ENCODE results near the gene C22orf31. TPM values are rescaled to one million over a fixed set of nuclear protein-coding genes. Genes with fewer than 3 reads are reported as not detected.

C22orf31 gene
- total RNA-seq, 2 donors from 2014 or later, result not detected

- DNase-seq, result no peak
- no peak overlapping the region for H3K27ac Mint-ChIP-seq
- H3K4me1 ChIP-seq (ENCODE audit: control insufficient read depth, insufficient read depth, low read length), result peaks cover 5% of the 10 kb centered on the region
- H3K9ac ChIP-seq (ENCODE audit: extremely low read depth, low read length, poor library complexity, severe bottlenecking), result no peak overlapping the region
- H3K9me3 ChIP-seq (ENCODE audit: control insufficient read depth, low read length), result no peaks in the 10 kb centered on the region
- no peaks in the 10 kb centered on the region for H3K27me3 Mint-ChIP-seq (ENCODE audit: insufficient read depth)
- no peak for TF ChIP-seq CTCF (conservative IDR thresholded peaks at IDR 0.05)
- peaks cover 2% of the 10 kb centered on the region for H3K36me3 ChIP-seq (ENCODE audit: control insufficient read depth, insufficient read depth, low read length)
- H3K4me1 Mint-ChIP-seq, result peaks cover 13% of the 10 kb centered on the region
- no peaks in the 10 kb centered on the region for H3K9me3 Mint-ChIP-seq
- no peak overlapping the region for H3K27ac ChIP-seq (ENCODE audit: low read depth, low read length)
- no peaks in the 10 kb centered on the region for H3K27me3 ChIP-seq (ENCODE audit: control insufficient read depth, insufficient read depth, low read length, poor library complexity, severe bottlenecking)
- H3K4me3 ChIP-seq (ENCODE audit: low read length), result no peak overlapping the region
- peaks cover 7% of the 10 kb centered on the region for H3K36me3 Mint-ChIP-seq (ENCODE audit: low read depth)
- WGBS, 2 experiments (ENCODE audit: insufficient coverage in 1 of 2, insufficient read length in 1 of 2), result 82 to 100% methylated on average over 1 of the region's 1 CpG
- H3K4me3 Mint-ChIP-seq, result no peak overlapping the region
Observed at GRCh38 chr22:29093030-29093429, 31.4 kb upstream of the C22orf31 start.

DNA sequence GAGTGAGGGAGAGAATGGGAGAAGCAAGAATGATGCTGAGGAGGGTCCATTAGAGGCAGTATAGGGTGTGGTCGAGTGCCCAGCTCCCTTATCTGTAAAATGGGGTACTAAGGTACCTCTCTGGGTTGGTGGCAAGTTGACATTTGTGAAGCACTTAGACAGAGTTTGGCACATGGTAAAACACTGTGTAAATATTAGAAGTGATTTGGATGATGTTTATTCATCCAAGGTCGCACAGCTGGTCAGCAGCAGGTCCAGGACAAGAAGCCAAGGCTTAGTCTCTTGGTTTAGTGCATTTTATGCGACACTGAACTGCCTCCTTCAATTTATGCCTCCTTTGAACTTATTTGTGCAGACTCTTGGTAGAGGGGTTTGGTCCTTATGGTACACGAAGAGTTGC lies 30.6 kb upstream of the C22orf31 start:
- H3K4me3 Mint-ChIP-seq, result no peak overlapping the region
- no peak overlapping the region for H3K27ac Mint-ChIP-seq
- TF ChIP-seq CTCF (conservative IDR thresholded peaks at IDR 0.05), result no peak
- Histone ChIP-seq H3K4me1 (ENCODE audit: control insufficient read depth, insufficient read depth, low read length) (peaks cover 5% of the 10 kb centered on the region), H3K27ac (ENCODE audit: low read depth, low read length) (no peak overlapping the region), H3K27me3 (ENCODE audit: control insufficient read depth, insufficient read depth, low read length, poor library complexity, severe bottlenecking) (no peaks in the 10 kb centered on the region), H3K4me3 (ENCODE audit: low read length) (no peak overlapping the region), H3K9me3 (ENCODE audit: control insufficient read depth, low read length) (no peaks in the 10 kb centered on the region), H3K9ac (ENCODE audit: extremely low read depth, low read length, poor library complexity, severe bottlenecking) (no peak overlapping the region), H3K36me3 (ENCODE audit: control insufficient read depth, insufficient read depth, low read length) (peaks cover 2% of the 10 kb centered on the region)
- no peaks in the 10 kb centered on the region for H3K9me3 Mint-ChIP-seq
- peaks cover 11% of the 10 kb centered on the region for H3K4me1 Mint-ChIP-seq
- H3K27me3 Mint-ChIP-seq (ENCODE audit: insufficient read depth), result no peaks in the 10 kb centered on the region
- no peak for DNase-seq
- peaks cover 7% of the 10 kb centered on the region for H3K36me3 Mint-ChIP-seq (ENCODE audit: low read depth)
- 95 to 100% methylated on average over 2 to 4 of the region's 4 CpGs for WGBS, 2 experiments (ENCODE audit: insufficient coverage in 1 of 2, insufficient read length in 1 of 2)

GRCh38 chr22:29090039-29090438 lies 28.4 kb upstream of the C22orf31 start:
- H3K9me3 Mint-ChIP-seq, result no peaks in the 10 kb centered on the region
- no peak for DNase-seq
- no peaks in the 10 kb centered on the region for H3K27me3 Mint-ChIP-seq (ENCODE audit: insufficient read depth)
- H3K4me1 Mint-ChIP-seq, result no peaks in the 10 kb centered on the region
- H3K27ac ChIP-seq (ENCODE audit: low read depth, low read length), result no peak overlapping the region
- no peak overlapping the region for H3K4me3 Mint-ChIP-seq
- H3K4me3 ChIP-seq (ENCODE audit: low read length), result no peak overlapping the region
- H3K9me3 ChIP-seq (ENCODE audit: control insufficient read depth, low read length), result no peaks in the 10 kb centered on the region
- peaks cover 5% of the 10 kb centered on the region for H3K36me3 Mint-ChIP-seq (ENCODE audit: low read depth)
- no peaks in the 10 kb centered on the region for H3K27me3 ChIP-seq (ENCODE audit: control insufficient read depth, insufficient read depth, low read length, poor library complexity, severe bottlenecking)
- no peak for TF ChIP-seq CTCF (conservative IDR thresholded peaks at IDR 0.05)
- peaks cover under 1% of the 10 kb centered on the region for H3K36me3 ChIP-seq (ENCODE audit: control insufficient read depth, insufficient read depth, low read length)
- H3K27ac Mint-ChIP-seq, result no peak overlapping the region
- no peak overlapping the region for H3K9ac ChIP-seq (ENCODE audit: extremely low read depth, low read length, poor library complexity, severe bottlenecking)
- 93 to 100% methylated on average over 2 to 3 of the region's 3 CpGs for WGBS, 2 experiments (ENCODE audit: insufficient coverage in 1 of 2, insufficient read length in 1 of 2)
- H3K4me1 ChIP-seq (ENCODE audit: control insufficient read depth, insufficient read depth, low read length), result no peaks in the 10 kb centered on the region
